RPMI7951 (cell line): ENCODE measurements around the gene SLC5A2. TPM values are rescaled to one million over a fixed set of nuclear protein-coding genes. Genes with fewer than 3 reads are reported as not detected.
"Not testable (repeated sequence)": the region's sequence is repeated elsewhere in the genome, so short reads cannot be mapped to it uniquely, and the experiment has no call there.

Source experiments
- DNase-seq: peaks from one replicate; pipeline ENCODE4 v3.0.0-alpha.2; 2012; ENCODE audit warnings: low read depth
- total RNA-seq: library from RNA; depleted of rRNA; stranded (reverse); fragments of >200 nt; shearing (Covaris generic); gene quantifications from 2 replicates; pipeline ENCODE4 v1.2.3, GENCODE V29; 2014; rRNA removed

The SLC5A2 gene
- total RNA-seq, 1 experiment from 2014 or later, result not detected

- no peak for DNase-seq
These were observed 45.7 kb downstream of the SLC5A2 start for GRCh38 chr16:31528523-31529107.

GRCh38 chr16:31529108-31529936 lies 46.4 kb downstream of the SLC5A2 start:
- DNase-seq, result no peak

GRCh38 chr16:31529937-31530312 lies 47.0 kb downstream of the SLC5A2 start:
- DNase-seq, result no peak

- no peak for DNase-seq
These were observed 47.5 kb downstream of the SLC5A2 start for GRCh38 chr16:31530405-31530804.

- no peak for DNase-seq
These were observed 48.2 kb downstream of the SLC5A2 start for GRCh38 chr16:31531096-31531495.

GRCh38 chr16:31532120-31532519 lies 49.2 kb downstream of the SLC5A2 start:
- DNase-seq, result no peak

GRCh38 chr16:31532896-31533295 lies 50.0 kb downstream of the SLC5A2 start:
- DNase-seq, result no peak

GRCh38 chr16:31535737-31536136 lies 52.8 kb downstream of the SLC5A2 start:
- DNase-seq, result no peak

- DNase-seq, result no peak
These were observed 54.0 kb downstream of the SLC5A2 start for GRCh38 chr16:31536804-31537361.

GRCh38 chr16:31537362-31538242 lies 54.7 kb downstream of the SLC5A2 start:
- no peak for DNase-seq

GRCh38 chr16:31538243-31538598 lies 55.3 kb downstream of the SLC5A2 start:
- DNase-seq, result not testable (repeated sequence)

- not testable (repeated sequence) for DNase-seq
These were observed 56.8 kb downstream of the SLC5A2 start for GRCh38 chr16:31539762-31540161.

Other genes with a start within 250 kb of the SLC5A2 start
- not detected in 2 replicates for gene ITGAM, start 223.1 kb upstream of the SLC5A2 start, total RNA-seq
- gene ITGAX, start 127.9 kb upstream of the SLC5A2 start, total RNA-seq, result not detected in 2 replicates
- gene ITGAD, start 89.8 kb upstream of the SLC5A2 start, total RNA-seq, result not detected in 2 replicates
- not detected in 2 replicates for gene COX6A2, start 54.8 kb upstream of the SLC5A2 start, total RNA-seq
- 0.20 TPM in 1 of 2 replicates, not detected in the other for gene ZNF843, start 40.3 kb upstream of the SLC5A2 start, total RNA-seq
- 4.6 and 4.9 TPM in 2 replicates for gene ARMC5, start 23.6 kb upstream of the SLC5A2 start, total RNA-seq
- 27.5 and 37.7 TPM in 2 replicates for gene TGFB1I1, start 11.0 kb upstream of the SLC5A2 start, total RNA-seq
- gene RUSF1, start 25.3 kb downstream of the SLC5A2 start, total RNA-seq, result 24.9 and 29.6 TPM in 2 replicates
- gene AHSP, start 44.8 kb downstream of the SLC5A2 start, total RNA-seq, result not detected in 2 replicates